Adipocyte (in vitro differentiated cells): Measurements from ENCODE around the gene DDX28.
A peak's percentile ranks its signal among the peaks of the same experiment; 100 is the strongest.

Experiments
- DNase-seq: peaks from one replicate; pipeline ENCODE4 v3.0.0-alpha.2; 2015; ENCODE audit warnings: low read depth
- H3K27me3 ChIP-seq: replicated peaks from 2 replicates; pipeline ENCODE4 v1.7.0; 2013; ENCODE audit warnings: mild to moderate bottlenecking, low read length, moderate library complexity; ENCODE audit not compliant: control insufficient read depth, insufficient read depth
- H3K36me3 ChIP-seq: 2 replicates; pipeline ENCODE4 v1.7.0; 2013; ENCODE audit warnings: low read length, mild to moderate bottlenecking, moderate library complexity; ENCODE audit not compliant: control insufficient read depth, insufficient read depth, severe bottlenecking
- H3K4me1 ChIP-seq: 2 replicates; pipeline ENCODE4 v1.7.0; 2013; ENCODE audit warnings: mild to moderate bottlenecking, low read length, moderate library complexity; ENCODE audit not compliant: control insufficient read depth, insufficient read depth
- H3K4me3 ChIP-seq: 2 replicates; pipeline ENCODE4 v1.7.0; 2013; ENCODE audit warnings: mild to moderate bottlenecking, low read length, moderate library complexity
- H3K9ac ChIP-seq: 2 replicates; pipeline ENCODE4 v1.7.0; 2013; ENCODE audit warnings: mild to moderate bottlenecking, low read length, moderate library complexity
- H3K9me3 ChIP-seq: 2 replicates; pipeline ENCODE4 v1.7.0; 2013; ENCODE audit warnings: mild to moderate bottlenecking, low read length, moderate library complexity; ENCODE audit not compliant: control insufficient read depth

The DDX28 gene

DNA sequence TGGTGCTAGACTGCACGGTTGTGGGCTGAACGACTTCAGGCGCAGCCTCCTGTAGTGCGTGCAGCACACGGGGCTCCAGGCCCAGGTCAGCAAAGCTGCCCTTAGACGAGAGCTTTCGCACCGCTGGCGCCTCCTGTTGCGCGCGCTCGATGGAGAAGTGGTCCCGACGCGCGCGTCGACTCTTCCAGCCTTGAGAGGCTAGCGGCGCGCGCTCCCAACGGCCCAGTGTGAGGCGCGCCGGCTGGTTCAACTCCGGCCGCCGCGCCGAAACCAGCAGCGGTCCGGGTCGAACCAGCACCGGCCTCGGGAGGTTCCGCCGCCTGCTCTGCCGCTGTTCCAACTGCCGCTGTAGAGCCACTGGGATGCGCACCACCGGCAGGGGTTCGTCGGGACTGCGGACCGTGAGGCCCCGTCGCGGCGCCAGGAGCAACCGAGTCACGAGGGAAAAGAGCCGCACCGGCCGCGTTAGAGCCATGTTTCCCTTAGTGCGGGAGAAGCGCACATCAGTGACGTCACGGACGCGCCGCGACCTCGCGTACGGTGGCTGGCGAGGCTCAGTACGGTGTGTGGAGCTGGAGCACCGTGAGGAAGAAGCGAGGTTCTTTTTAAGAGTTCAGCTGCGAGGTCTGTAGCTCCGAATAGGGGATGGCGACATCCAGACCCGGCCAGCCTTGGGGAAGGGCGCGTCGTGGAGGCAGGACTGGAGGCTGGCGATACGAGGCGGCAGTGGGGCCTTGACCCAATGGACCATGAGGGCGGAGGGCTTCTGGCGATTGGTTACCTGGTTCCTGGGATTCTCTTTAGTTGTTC is at the start of gene DDX28, which contains the start of gene DUS2:
Gene DDX28 (minus strand): TSS at position 505 of the 810 bp plus-strand sequence. CDS start 30 bp downstream, at position 475.
Gene DUS2 (plus strand): TSS at position 557 of the 810 bp plus-strand sequence. CDS start 14,740 bp downstream, outside the sequence.
- peak; percentile 95 for DNase-seq
- peaks cover 35% of the 10 kb centered on the region for H3K4me1 ChIP-seq
- H3K9me3 ChIP-seq = no peaks in the 10 kb centered on the region
- peak within 1 kb of the TSS; percentile 99 for H3K4me3 ChIP-seq
- H3K27me3 ChIP-seq = no peaks in the 10 kb centered on the region
- no peaks in the 10 kb centered on the region for H3K36me3 ChIP-seq
- H3K9ac ChIP-seq = peak within 1 kb of the TSS; percentile 98

- H3K36me3 ChIP-seq = peaks cover 51% of the 10 kb centered on the region
- H3K27me3 ChIP-seq = no peaks in the 10 kb centered on the region
- DNase-seq = peak; percentile 22
These were observed 49.1 kb upstream of the DDX28 start for GRCh38 chr16:68072038-68072695.

GRCh38 chr16:68071518-68071901 is 48.5 kb upstream of the DDX28 start:
- Histone ChIP-seq H3K4me1 (peaks cover 28% of the 10 kb centered on the region), H3K9me3 (no peaks in the 10 kb centered on the region), H3K27me3 (no peaks in the 10 kb centered on the region), H3K9ac (no peak overlapping the region), H3K36me3 (peaks cover 49% of the 10 kb centered on the region), H3K4me3 (no peak overlapping the region)
- no peak for DNase-seq

More at GRCh38 chr16:68072038-68072695, 49.1 kb upstream of the DDX28 start:
- Histone ChIP-seq H3K4me1 (peaks cover 26% of the 10 kb centered on the region), H3K9me3 (no peaks in the 10 kb centered on the region), H3K4me3 (no peak overlapping the region), H3K9ac (no peak overlapping the region)

GRCh38 chr16:68070806-68071517 is 47.9 kb upstream of the DDX28 start:
- Histone ChIP-seq H3K4me1 (peaks cover 33% of the 10 kb centered on the region), H3K9me3 (no peaks in the 10 kb centered on the region), H3K27me3 (no peaks in the 10 kb centered on the region), H3K4me3 (no peak overlapping the region), H3K36me3 (peaks cover 44% of the 10 kb centered on the region), H3K9ac (no peak overlapping the region)
- DNase-seq = no peak

DNA sequence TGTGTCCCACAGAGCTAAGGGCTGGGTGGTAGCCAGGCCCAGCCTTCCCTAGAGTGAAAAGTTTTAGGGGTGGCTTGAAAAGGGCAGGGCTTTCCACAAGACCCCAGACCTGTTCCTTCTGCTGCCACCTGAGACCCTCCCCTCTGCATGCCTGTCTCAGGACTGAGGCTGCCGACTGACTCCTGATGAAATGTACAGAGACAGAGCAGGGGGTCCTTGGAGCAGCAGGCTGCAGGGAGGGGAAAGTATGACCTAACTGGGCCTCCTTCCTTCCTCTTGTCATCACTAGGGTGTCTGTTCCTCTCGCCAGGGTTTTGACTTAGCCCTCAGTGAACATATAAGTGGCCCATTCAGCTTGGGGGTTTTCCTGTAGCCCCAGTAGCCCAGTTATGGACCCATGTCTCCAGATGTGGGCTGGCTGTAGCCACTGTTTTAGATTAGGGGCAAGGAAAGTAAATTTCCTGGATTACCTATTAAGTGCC is 47.3 kb upstream of the DDX28 start:
- no peak for DNase-seq
- Histone ChIP-seq H3K9me3 (no peaks in the 10 kb centered on the region), H3K4me3 (no peak overlapping the region), H3K9ac (no peak overlapping the region), H3K4me1 (peaks cover 40% of the 10 kb centered on the region), H3K27me3 (no peaks in the 10 kb centered on the region), H3K36me3 (peaks cover 37% of the 10 kb centered on the region)

DNA sequence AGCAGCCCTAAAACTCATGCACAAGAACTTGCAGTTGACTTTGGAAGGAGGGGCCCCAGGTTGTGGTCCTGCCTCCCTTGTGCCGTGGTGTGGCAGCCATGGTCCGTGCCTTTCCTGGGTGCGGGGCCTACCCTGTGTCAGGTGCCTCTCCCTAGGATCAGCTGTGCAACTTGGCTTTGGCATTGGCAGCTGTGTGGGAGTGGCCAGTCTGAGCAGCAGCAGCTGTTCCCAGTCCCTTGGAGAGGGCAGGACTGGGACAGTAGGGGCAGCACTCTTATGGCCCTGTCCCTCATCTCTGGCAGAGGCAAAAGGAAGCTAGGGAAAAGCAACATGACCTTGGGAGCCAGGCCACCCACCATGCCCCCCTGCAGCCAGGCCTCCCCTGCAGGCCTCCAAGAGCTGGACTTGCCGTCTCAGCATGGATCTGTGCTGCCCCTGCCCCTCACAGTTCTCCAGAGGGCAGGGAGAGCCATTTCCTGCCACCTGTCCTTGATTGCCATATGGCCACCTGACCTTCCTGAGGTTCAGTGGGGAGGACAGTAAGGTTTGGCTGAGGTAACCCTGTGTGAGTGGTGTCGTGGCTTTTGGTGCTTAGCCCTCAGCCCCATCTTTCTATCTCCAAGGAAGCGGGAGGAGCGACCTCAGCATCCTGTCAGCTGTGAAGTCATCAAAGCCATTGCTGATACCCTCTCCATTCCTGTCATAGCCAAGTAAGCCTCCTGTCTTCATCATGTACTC is 46.6 kb upstream of the DDX28 start:
- Histone ChIP-seq H3K4me3 (no peak overlapping the region), H3K27me3 (no peaks in the 10 kb centered on the region), H3K9ac (no peak overlapping the region), H3K9me3 (no peaks in the 10 kb centered on the region), H3K4me1 (peaks cover 46% of the 10 kb centered on the region), H3K36me3 (peaks cover 31% of the 10 kb centered on the region)
- DNase-seq = no peak

DNA sequence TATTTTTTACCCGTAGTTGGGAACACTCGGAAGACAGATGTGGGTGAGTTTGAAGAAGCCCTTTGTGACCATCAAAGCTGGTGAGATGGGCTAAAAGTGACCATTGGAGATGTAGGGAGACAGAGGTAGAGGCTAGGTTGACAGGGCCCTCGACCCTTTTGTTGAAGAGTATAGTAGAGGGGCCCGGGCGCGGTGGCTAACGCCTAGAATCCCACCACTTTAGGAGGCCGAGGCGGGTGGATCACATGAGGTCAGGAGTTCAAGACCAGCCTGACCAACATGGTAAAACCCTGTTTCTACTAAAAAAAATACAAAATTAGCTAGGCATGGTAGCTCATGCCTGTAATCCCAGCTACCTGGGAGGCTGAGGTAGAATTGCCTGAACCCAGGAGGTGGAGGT is 45.9 kb upstream of the DDX28 start:
- no peak overlapping the region for H3K4me3 ChIP-seq
- H3K27me3 ChIP-seq = no peaks in the 10 kb centered on the region
- H3K9me3 ChIP-seq = no peaks in the 10 kb centered on the region
- DNase-seq = no peak
- peaks cover 24% of the 10 kb centered on the region for H3K36me3 ChIP-seq
- H3K4me1 ChIP-seq = peaks cover 53% of the 10 kb centered on the region
- H3K9ac ChIP-seq = no peak overlapping the region

- peaks cover 43% of the 10 kb centered on the region for H3K4me1 ChIP-seq
- peaks cover 19% of the 10 kb centered on the region for H3K36me3 ChIP-seq
- no peaks in the 10 kb centered on the region for H3K27me3 ChIP-seq
- H3K4me3 ChIP-seq = no peak overlapping the region
- H3K9me3 ChIP-seq = no peaks in the 10 kb centered on the region
- no peak overlapping the region for H3K9ac ChIP-seq
- no peak for DNase-seq
These were observed 43.7 kb upstream of the DDX28 start for GRCh38 chr16:68066763-68067162.

DNA sequence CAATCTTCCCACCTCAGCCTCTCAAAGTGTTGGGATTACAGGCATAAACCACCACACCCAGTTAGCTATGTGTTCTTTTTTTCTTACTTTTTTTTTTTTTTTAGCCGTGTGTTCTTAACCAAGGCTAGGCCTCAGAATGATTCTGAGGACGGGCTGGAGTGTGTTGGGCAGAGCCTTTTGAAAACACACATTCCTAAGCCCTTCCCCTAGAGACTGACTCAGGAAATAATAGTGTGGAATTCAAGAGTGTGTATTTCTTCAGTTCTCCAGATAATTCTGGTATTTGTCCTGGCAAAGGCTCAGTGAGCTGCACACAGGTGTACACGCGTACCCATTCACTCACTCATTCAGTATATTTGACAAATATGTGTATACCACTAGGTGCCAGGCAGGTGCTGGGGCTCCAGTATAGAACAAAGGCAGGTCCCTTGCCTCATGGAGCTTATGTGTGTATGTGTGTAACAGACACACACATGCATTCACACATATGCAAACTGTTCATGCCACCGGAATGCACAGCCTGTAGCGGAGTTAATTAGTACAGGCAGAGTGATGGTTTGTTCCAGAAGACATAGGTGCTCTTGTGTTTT is 42.8 kb upstream of the DDX28 start:
- H3K9me3 ChIP-seq = no peaks in the 10 kb centered on the region
- peak overlapping the region; percentile 74 for H3K9ac ChIP-seq
- peak; percentile 85 for DNase-seq
- H3K27me3 ChIP-seq = no peaks in the 10 kb centered on the region
- peaks cover 19% of the 10 kb centered on the region for H3K36me3 ChIP-seq
- peaks cover 39% of the 10 kb centered on the region for H3K4me1 ChIP-seq
- peak overlapping the region; percentile 14 for H3K4me3 ChIP-seq

GRCh38 chr16:68064791-68065365 is 41.8 kb upstream of the DDX28 start:
- Histone ChIP-seq H3K4me1 (peaks cover 39% of the 10 kb centered on the region), H3K9ac (peak overlapping the region; percentile 74), H3K4me3 (peak overlapping the region; percentile 14), H3K9me3 (no peaks in the 10 kb centered on the region), H3K27me3 (no peaks in the 10 kb centered on the region), H3K36me3 (peaks cover 12% of the 10 kb centered on the region)
- peak; percentile 79 for DNase-seq
